Superior temporal gyrus (tissue), 1 donor: Measurements from ENCODE around the gene PACRG.

Experiments used
- DNase-seq: peaks from one replicate; pipeline ENCODE4 v3.0.0-alpha.2; 2016; ENCODE audit errors: extremely low spot score

PACRG gene

DNA sequence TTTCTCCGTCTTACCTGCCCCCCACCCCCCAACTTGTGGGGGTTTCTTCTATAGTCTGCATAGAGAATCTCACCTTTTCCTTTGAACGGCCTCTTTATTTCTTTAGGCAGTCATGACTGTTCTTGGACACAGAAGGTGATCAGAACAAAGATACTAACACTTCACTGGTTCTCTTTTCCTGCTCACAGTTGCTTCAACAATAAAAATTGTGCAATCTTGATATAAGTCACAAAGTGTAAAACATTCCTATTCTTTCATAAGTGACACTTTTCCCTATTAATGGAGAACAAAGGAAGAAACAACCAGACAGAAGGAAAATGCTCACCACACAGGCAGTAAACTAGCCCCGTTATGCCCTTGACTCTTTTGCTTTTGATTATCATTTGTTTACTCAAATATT lies 448.3 kb downstream of the PACRG start:
- no peak for DNase-seq

DNA sequence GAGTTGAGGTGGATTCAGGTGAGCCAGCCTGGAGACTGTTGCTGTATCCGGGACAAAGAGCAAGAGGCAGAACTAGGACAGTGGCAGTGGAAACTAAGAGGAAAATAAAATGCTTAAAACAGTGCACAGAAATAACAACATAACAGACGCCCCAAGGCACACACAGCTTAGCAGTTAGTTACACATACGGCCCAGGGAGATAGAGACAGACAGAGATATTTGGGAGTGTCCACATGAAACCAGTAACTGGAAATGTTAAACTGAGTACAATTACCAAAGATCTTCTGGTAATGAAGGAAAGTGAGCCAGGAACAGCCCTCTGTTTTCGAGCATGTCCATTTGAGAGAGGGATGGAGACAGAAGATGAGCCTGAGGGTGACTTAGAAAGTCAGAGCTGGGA lies 449.2 kb downstream of the PACRG start:
- no peak for DNase-seq

GRCh38 chr6:163177892-163178420 lies 450.2 kb downstream of the PACRG start:
- DNase-seq: no peak

DNA sequence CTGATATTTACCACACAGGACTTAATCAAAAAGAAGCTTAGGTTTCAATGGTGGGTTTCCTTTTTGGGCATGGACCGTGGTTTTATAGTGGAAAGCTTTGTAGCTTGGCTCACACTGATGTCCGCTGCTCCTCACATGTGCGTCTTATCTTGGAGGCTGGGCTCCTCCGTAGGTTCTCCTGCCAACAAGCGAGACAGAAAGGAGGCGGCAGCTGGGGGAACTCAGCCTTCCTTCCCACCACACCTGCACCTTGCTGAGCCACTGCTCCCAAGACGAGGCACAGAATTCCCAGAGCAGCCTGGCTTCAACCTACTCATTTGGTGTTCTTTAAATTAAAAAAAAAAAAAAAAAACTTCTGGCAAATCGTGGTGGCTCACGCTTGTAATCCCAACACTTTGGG lies 451.3 kb downstream of the PACRG start:
- DNase-seq: no peak

- no peak for DNase-seq
These were observed 451.9 kb downstream of the PACRG start for GRCh38 chr6:163179721-163180120.

GRCh38 chr6:163180874-163181541 lies 453.2 kb downstream of the PACRG start:
- DNase-seq: peak; percentile 97

- DNase-seq: peak; percentile 75
These were observed 453.9 kb downstream of the PACRG start for GRCh38 chr6:163181666-163182180.

GRCh38 chr6:163182696-163183095 lies 454.9 kb downstream of the PACRG start:
- no peak for DNase-seq

GRCh38 chr6:163183806-163184205 lies 456.0 kb downstream of the PACRG start:
- DNase-seq: no peak

DNA sequence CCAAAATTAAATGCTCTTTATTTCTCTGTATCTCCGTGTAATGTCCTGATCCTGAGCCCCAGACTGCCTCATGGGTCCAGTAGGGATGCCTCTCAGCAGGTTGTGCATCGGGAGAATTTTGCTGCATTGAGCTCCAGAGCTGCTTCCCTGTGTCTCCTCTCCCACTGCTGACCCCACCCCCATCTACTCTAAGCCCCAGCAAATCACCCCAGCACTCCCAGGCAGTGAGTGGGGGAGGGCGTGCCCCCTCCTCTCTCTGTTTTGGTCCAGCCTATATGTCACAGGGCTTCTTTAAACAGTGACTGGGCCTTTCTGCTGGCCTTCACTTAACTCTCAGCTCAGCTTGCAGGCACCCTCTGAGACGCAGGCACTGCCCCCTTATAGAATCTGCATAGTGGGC lies 458.0 kb downstream of the PACRG start:
- DNase-seq: no peak

DNA sequence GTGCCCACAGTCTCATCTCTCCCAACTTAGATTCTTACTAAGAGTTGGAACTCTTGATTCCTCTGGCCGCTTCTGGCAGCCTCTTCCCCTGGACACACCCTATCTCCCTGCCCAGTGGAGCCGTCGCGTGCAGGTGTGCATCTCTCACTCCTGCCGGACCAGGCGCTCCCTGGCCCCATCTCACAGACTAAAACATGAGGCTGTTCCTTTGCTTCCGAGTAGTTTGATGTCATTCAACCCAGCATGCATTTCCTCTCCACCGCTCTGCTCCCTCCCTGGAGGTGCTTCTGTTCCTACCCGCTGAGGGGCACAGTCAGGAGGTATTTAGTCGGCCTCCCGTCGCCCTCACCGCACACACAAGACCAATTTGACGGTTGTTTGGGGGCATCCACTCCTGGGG lies 458.8 kb downstream of the PACRG start:
- DNase-seq: no peak

DNA sequence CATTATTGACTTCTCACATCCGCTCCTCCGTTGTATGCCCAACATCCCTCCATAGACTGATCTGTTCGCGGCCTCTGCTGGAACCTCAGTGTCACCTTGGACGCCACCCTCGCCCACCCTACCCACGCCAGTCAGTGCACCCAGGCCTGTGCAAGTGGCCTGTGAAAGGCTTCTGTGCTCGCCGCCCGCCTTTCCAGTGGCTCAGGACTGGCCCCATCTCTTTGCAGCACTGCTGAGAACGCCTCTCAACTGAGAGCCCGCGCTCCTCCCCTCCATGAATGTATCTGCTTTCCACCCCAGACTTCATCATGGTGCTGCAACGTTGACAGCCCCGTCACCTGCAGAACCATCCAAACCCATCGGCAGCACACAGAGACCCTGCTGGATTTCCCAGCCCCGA lies 459.4 kb downstream of the PACRG start:
- DNase-seq: no peak

DNA sequence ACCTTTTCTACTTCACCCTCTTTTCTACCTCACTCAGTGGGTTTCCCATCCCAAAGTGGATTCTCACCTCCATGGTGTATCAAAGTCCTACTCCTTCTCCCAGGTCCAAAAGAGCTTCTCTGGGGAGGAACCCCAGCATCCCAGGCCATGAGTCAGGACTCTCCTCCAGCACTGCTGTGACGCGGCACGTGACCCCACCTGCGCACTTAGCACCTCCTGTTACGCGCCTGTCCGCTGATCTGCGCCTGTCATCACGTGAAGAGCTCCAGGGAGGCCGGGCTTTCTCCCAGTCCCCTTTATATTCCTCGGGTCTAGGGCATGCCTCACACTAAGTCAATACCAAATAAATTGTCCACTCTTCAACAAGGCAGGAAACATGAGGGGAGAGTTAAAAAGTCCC lies 459.8 kb downstream of the PACRG start:
- no peak for DNase-seq

DNA sequence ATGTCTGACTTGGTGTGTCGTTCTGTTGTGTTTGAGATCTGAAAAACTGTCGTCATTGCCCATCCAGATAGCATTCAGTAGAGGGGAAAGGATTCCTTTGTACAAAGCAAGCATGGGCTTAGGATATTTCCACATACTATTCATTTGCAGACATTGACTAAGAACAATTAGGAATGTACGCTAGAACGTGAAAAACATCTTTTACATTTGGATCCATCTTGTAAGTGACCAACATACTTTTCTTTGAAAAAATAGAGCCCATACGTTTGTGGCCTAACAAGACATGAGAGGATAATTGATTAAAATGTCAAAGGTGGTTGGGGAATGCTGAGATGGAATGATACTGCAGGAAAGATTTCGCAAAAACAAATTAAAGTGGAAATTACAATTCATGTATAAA lies 461.0 kb downstream of the PACRG start:
- DNase-seq: peak; percentile 65

DNA sequence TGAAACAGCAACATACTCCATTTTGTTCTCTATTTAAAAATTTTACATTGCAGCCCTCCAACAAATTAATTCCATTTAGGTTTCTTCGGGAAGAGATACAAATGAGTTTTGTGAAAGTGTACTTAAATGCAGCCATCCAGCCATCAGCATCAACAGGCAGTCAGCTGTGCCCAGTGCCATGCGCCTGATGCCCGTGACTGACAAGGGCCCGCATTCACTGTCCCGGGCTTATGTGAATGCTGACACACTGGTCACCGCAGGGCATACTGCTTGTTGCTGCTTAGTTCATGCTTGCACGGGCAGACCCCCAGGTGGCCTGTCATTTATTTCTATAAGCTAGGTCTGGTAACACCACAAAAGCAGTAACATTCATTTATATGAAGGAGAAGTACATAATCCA lies 461.8 kb downstream of the PACRG start:
- DNase-seq: peak; percentile 89

DNA sequence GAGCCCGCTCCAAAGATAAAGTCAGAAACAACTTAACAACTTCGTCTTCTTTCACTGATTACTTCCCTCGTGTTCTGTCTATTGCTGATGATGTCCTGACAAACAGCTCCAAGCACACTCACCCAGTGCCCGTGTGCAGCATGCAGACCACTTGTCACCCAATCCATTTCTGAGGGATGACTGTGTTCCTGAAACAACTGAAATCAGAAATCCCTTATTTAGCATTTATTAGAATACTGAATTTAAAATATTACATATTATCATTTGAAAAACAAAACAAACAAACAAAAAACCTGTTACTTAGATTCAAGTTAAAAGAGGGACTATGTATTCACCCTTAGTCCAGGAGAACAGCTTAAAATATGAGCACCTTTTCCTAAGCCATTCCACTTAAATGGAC lies 463.0 kb downstream of the PACRG start:
- peak; percentile 50 for DNase-seq

GRCh38 chr6:163191704-163192537 lies 464.1 kb downstream of the PACRG start:
- peak; percentile 93 for DNase-seq

GRCh38 chr6:163192591-163192990 lies 464.8 kb downstream of the PACRG start:
- no peak for DNase-seq

DNA sequence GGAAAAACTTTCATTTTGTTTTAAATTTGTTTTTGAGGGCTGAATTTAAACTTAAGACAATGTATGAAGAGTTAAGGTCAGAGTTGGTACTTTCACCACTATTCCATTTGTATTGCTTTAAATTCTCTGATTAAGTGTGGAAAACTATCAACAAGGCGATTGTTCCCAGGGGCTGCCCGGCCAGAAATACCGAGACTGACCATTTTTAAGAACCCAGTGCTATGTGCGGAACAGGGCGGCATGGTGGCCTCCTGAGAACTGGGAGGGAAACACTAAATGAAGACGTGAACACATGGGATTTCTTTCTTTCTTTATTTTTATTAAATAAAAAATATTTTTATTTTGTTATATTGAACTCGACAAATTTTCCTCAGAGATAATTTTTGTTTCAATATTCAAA lies 465.6 kb downstream of the PACRG start:
- DNase-seq: no peak

DNA sequence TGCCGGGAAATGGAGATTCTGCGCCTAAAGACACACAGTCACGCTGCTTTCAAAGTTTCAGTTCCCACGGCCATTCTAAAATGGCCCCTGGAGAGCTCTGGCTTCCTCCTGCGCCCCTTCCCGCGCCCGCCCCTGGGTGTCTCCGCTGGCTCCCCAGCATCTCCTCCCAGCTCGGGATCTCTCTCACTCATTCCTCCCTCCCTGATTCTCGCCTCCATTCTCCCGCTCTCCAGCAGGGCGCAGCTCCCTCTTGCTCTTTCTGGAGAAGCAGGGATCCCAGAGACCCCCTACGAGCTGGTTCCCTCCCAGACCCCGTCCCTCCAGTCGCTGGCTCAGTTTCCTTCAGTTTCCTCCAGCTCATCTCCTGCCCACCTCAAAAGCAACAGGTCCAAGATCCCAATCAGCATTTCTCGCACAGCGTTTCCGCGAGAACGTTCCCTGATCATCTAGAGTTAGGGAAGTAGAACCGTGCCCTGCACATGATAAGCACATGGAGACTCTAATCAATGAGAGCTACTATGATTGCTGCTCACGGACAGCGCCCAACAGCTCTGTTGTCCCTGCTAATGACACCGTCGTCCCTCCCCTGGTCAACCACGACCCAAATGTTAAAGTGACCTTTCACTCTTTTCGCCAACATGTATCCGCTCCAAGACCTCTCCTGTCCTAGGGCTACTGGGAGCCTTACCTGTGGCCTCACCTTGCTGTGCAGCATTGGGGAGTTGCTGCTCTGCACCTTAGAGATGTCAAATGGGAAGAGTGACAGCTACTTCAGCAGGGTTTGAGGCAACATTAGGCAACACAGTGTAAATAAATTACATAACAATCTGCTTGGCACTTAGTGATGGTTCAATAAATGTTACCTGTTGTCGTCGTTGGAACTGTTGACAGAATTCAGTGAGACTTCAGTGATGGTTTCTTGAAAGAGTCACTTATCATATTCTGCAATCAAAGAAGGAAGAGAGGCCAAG lies 468.2 kb downstream of the PACRG start:
- DNase-seq: no peak

- DNase-seq: peak; percentile 20
These were observed 470.1 kb downstream of the PACRG start for GRCh38 chr6:163197839-163198238.

DNA sequence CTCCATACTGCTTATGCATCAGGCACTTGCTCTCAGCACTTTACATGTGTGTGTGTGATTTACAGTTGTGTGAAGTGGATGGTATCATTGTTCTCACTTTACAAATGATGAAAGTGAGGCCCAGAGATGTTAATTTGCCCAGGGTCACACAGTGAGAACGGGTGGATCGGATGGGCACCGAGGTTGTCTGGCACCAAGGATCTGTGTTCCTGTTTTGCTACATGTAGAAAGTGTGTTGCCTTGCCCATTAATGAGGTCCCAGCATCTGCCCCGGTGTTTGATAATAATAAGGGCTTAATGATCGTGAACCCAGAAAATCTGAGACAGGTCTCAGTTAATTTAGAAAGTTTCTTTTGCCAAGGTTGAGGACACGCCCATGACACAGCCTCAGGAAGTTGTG lies 470.6 kb downstream of the PACRG start:
- DNase-seq: no peak
